M059J (cell line): ENCODE data around the gene TDP2. TPM values are rescaled to one million over a fixed set of nuclear protein-coding genes. Genes with fewer than 3 reads are reported as not detected.
A peak's percentile ranks its signal among the peaks of the same experiment; 100 is the strongest.
"Not testable (repeated sequence)": the region's sequence is repeated elsewhere in the genome, so short reads cannot be mapped to it uniquely, and the experiment has no call there.

Experiments
- DNase-seq: peaks from one replicate; pipeline ENCODE4 v3.0.0-alpha.2; 2012; ENCODE audit warnings: low read depth
- total RNA-seq: library from RNA; depleted of rRNA; stranded (reverse); fragments of >200 nt; shearing (Covaris generic); gene quantifications from 2 replicates; pipeline ENCODE4 v1.2.3, GENCODE V29; 2014

Gene TDP2
- total RNA-seq, 1 experiment from 2014 or later, result 51.6 TPM

GRCh38 chr6:24648276-24648675 is 18.4 kb downstream of the TDP2 start:
- DNase-seq, result no peak

GRCh38 chr6:24646771-24647170 is 19.9 kb downstream of the TDP2 start:
- peak; percentile 80 for DNase-seq

- no peak for DNase-seq
Observed at GRCh38 chr6:24644377-24644776, 22.3 kb downstream of the TDP2 start.

- no peak for DNase-seq
Observed at GRCh38 chr6:24643920-24644319, 22.8 kb downstream of the TDP2 start.

- no peak for DNase-seq
Observed at GRCh38 chr6:24642061-24642460, 24.6 kb downstream of the TDP2 start.

GRCh38 chr6:24640631-24641030 is 26.1 kb downstream of the TDP2 start:
- DNase-seq, result not testable (repeated sequence)

- DNase-seq, result no peak
Observed at GRCh38 chr6:24640166-24640565, 26.5 kb downstream of the TDP2 start.

- DNase-seq, result no peak
Observed at GRCh38 chr6:24636681-24637080, 30.0 kb downstream of the TDP2 start.

- DNase-seq, result no peak
Observed at GRCh38 chr6:24632573-24632972, 34.1 kb downstream of the TDP2 start.

- DNase-seq, result no peak
Observed at GRCh38 chr6:24631671-24632070, 35.0 kb downstream of the TDP2 start.

GRCh38 chr6:24630856-24631505 is 35.7 kb downstream of the TDP2 start:
- no peak for DNase-seq

- DNase-seq, result no peak
Observed at GRCh38 chr6:24621626-24622289, 44.9 kb downstream of the TDP2 start.

GRCh38 chr6:24620637-24621036 is 46.1 kb downstream of the TDP2 start:
- DNase-seq, result no peak

GRCh38 chr6:24619661-24620060 is 47.0 kb downstream of the TDP2 start:
- no peak for DNase-seq

GRCh38 chr6:24614648-24615047 is 52.1 kb downstream of the TDP2 start:
- no peak for DNase-seq

- no peak for DNase-seq
Observed at GRCh38 chr6:24614043-24614420, 52.7 kb downstream of the TDP2 start.

GRCh38 chr6:24613361-24614042 is 53.2 kb downstream of the TDP2 start:
- DNase-seq, result no peak

- DNase-seq, result no peak
Observed at GRCh38 chr6:24610672-24611071, 56.0 kb downstream of the TDP2 start.

GRCh38 chr6:24607310-24608105 is 59.2 kb downstream of the TDP2 start:
- DNase-seq, result no peak

- DNase-seq, result no peak
Observed at GRCh38 chr6:24606200-24606930, 60.3 kb downstream of the TDP2 start.

GRCh38 chr6:24603241-24603640 is 63.5 kb downstream of the TDP2 start:
- no peak for DNase-seq

GRCh38 chr6:24600903-24601302 is 65.8 kb downstream of the TDP2 start:
- DNase-seq, result no peak
